Suprapubic skin (tissue), 4 donors: ENCODE data around the gene PDYN. TPM values are rescaled to one million over a fixed set of nuclear protein-coding genes. Genes with fewer than 3 reads are reported as not detected.

Source experiments
- DNase-seq, 2 donors: peaks; one replicate each; pipeline ENCODE4 v3.0.0-alpha.2; 2019; ENCODE audit warnings: low spot score in 2 of 2
- H3K27ac ChIP-seq: fragments of 200-600 bp; sonication (generic); one replicate; pipeline ENCODE4 v1.5.1; 2019
- H3K27me3 ChIP-seq: fragments of 200-600 bp; sonication (generic); one replicate; pipeline ENCODE4 v1.5.1; 2019
- H3K36me3 ChIP-seq: fragments of 200-600 bp; sonication (generic); one replicate; pipeline ENCODE4 v1.5.1; 2019
- H3K4me1 ChIP-seq: fragments of 200-600 bp; sonication (generic); one replicate; pipeline ENCODE4 v1.5.1; 2019
- H3K4me3 ChIP-seq: fragments of 200-600 bp; sonication (generic); one replicate; pipeline ENCODE4 v1.5.1; 2019; ENCODE audit warnings: mild to moderate bottlenecking
- H3K9me3 ChIP-seq: fragments of 200-600 bp; sonication (generic); one replicate; pipeline ENCODE4 v1.5.1; 2019
- CTCF ChIP-seq, 2 donors: fragments of 200-600 bp in 1 of 2; fragments of 450-650 bp in 1 of 2; sonication (generic) in 1 of 2; IDR thresholded peaks; one replicate each; pipeline ENCODE4 v1.5.1; 2016 to 2019; ENCODE audit warnings: antibody characterized with exemption in 2 of 2, mild to moderate bottlenecking in 1 of 2, moderate library complexity in 1 of 2
- EP300 ChIP-seq: sonication (generic); formaldehyde crosslinking; IDR thresholded peaks from one replicate; pipeline ENCODE4 v1.6.1; 2017; ENCODE audit warnings: antibody characterized with exemption
- POLR2A ChIP-seq, 2 donors: fragments of 450-650 bp; IDR thresholded peaks; one replicate each; pipeline ENCODE4 v1.6.1; 2017; ENCODE audit warnings: antibody characterized with exemption in 2 of 2, mild to moderate bottlenecking in 2 of 2, moderate library complexity in 2 of 2
- POLR2AphosphoS5 ChIP-seq, 3 donors: sonication (generic); formaldehyde crosslinking; IDR thresholded peaks; one replicate each; pipeline ENCODE4 v1.6.1; 2017; ENCODE audit warnings: antibody characterized with exemption in 3 of 3
- WGBS: methylation state at CpG from one replicate; pipeline ENCODE4 v1.1.5; 2018; 5-methylcytosine and 5-hydroxymethylcytosine counted together
- total RNA-seq, 4 donors: library from RNA; depleted of rRNA; stranded (reverse); fragments of >200 nt; gene quantifications; one replicate each; pipeline ENCODE4 v1.1.0, GENCODE V29; 2016

Gene PDYN
- total RNA-seq, 4 donors from 2014 or later = not detected

DNA sequence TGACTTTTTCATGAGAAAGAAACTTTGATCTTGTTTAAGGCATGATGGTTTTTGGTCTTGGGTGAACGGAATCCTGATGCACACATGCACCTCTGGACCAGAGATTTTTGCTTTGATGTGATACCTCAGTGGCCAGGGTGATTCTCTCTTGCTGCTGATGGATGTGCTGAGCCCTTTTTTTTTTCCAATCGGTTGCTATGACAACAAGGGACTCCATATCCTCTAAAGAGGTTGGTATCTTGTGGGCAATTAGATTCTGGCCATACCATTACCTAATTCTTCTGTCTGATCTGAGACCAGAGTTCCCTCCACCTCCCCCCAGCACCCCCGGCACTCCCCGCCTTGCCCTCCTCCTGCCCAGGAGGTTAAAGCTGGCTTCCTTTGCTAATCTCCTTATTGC, 24.9 kb downstream of the PDYN start:
- DNase-seq = peak in 1 of 2 donors; percentile 37
- Histone ChIP-seq H3K36me3 (no peaks in the 10 kb centered on the region), H3K9me3 (no peaks in the 10 kb centered on the region), H3K4me1 (peaks cover 10% of the 10 kb centered on the region), H3K27me3 (peaks cover 5% of the 10 kb centered on the region), H3K27ac (no peak overlapping the region), H3K4me3 (no peak overlapping the region)
- 81% methylated on average over 4 of the region's 4 CpGs for whole genome bisulfite sequencing
- TF ChIP-seq EP300 = no peak
- TF ChIP-seq POLR2A (IDR thresholded peaks at IDR 0.05) = no peak
- no peak for TF ChIP-seq CTCF (IDR thresholded peaks at IDR 0.05)
- TF ChIP-seq POLR2AphosphoS5 (IDR thresholded peaks at IDR 0.05) = no peak

DNA sequence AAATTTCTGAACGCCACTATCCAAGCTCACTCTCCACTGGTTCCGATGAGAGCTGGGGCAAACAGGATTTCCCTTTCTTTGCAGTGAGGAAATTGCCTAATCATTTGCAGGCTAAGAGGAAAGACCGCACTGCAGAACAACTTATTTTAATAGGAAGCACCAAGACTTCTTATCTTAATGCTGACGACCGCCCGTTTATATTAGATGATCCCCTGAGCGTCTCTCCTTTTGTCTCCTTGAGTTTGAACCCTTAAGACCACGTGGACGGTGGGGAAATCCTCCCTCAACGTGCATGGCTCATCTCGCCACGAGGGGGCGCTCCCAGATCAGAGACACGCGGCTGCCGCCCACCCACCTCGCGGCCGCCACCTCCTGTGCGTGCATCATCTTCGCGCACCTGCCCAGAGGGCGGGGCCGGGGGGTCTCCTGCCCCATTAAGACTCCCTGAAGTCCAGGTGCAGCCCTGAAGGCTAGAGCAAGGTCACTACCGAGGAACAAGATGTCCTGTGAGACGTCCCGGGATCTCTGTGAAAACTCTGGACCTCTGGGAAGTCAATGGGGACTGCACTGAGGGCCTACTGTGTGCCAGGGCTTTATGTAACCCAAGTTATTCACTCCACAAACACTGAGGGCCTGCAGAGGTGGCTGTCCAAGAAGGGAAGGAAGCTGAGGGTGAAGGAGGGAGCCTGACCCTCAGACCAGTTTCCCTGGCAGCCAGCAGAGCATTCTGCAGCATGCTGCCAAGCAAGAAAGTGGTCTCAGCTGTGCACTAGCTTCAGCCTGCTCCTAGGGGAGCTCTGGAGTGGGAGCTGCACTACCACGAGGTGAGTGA, 28.1 kb downstream of the PDYN start:
- Histone ChIP-seq H3K4me3 (peak overlapping the region; percentile 21), H3K27ac (no peak overlapping the region), H3K9me3 (no peaks in the 10 kb centered on the region), H3K4me1 (peaks cover 10% of the 10 kb centered on the region), H3K36me3 (no peaks in the 10 kb centered on the region), H3K27me3 (no peaks in the 10 kb centered on the region)
- 8% methylated on average over 10 of the region's 28 CpGs for WGBS
- DNase-seq = peak; percentile 86 to 87
- no peak for TF ChIP-seq POLR2AphosphoS5 (IDR thresholded peaks at IDR 0.05)
- TF ChIP-seq EP300 = no peak
- no peak for TF ChIP-seq POLR2A (IDR thresholded peaks at IDR 0.05)
- peak; percentile 72 to 88 for TF ChIP-seq CTCF (IDR thresholded peaks at IDR 0.05)

DNA sequence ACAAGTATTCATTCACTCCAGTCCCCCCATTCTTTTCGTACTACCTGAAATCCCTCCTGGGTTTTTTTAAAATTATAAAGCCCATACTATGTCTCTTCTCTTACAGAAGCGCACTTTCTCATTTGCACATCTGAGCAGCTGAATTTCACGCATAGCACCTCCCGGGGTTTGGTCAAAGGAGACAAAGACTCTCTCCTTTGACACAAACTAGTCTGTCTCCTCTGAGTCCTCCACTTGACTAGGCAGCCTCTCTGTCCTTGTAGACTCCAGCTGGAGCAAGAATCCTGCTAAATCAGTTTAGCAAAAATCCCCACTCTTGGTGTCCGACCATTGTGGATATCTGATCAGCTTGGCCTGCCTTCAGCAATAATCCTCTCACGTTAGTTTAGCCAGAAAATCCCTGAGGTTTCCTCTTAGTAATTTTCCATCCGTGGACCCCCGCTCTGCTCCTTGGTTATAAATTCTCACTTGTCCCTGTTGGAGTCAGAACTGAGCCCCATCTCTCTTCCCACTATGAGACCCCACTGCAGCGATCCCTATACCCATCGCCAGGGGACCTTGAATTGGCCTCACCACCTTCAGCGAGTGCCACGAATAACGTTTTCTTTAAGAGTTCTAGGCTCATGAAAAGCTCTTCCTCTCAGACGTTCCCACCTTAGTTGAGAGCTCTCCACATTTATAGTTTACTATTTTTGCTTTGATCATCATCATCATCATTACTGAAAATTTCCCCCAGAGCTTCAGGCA, 29.0 kb downstream of the PDYN start:
- Histone ChIP-seq H3K36me3 (no peaks in the 10 kb centered on the region), H3K4me1 (peaks cover 10% of the 10 kb centered on the region), H3K9me3 (no peaks in the 10 kb centered on the region), H3K4me3 (peak overlapping the region; percentile 21), H3K27ac (no peak overlapping the region), H3K27me3 (no peaks in the 10 kb centered on the region)
- TF ChIP-seq CTCF (IDR thresholded peaks at IDR 0.05) = no peak
- no peak for TF ChIP-seq EP300
- no peak for TF ChIP-seq POLR2A (IDR thresholded peaks at IDR 0.05)
- no peak for TF ChIP-seq POLR2AphosphoS5 (IDR thresholded peaks at IDR 0.05)
- DNase-seq = peak in 1 of 2 donors; percentile 35
- WGBS = 60% methylated on average over 14 of the region's 14 CpGs

DNA sequence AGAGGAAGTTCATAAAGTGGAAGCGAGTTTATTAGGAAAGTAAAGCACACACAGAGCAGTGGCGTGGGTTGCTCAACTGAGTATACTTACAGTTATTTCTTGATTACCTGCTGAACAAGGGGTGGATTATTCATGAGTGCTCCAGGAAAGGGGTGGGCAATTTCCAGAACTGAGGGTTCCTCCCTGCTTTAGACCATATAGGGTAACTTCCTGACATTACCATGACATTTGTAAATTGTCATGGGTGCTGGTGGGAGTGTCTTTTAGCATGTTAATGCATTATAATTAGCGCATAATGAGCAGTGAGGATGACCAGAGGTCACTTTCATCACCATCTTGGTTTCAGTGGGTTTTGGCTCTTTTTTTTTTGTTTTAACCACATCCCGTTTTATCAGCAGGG, 29.8 kb downstream of the PDYN start:
- TF ChIP-seq EP300 = no peak
- TF ChIP-seq POLR2A (IDR thresholded peaks at IDR 0.05) = no peak
- no peak for TF ChIP-seq CTCF (IDR thresholded peaks at IDR 0.05)
- no peak for TF ChIP-seq POLR2AphosphoS5 (IDR thresholded peaks at IDR 0.05)
- no peak overlapping the region for H3K4me3 ChIP-seq
- no peaks in the 10 kb centered on the region for H3K9me3 ChIP-seq
- no peak overlapping the region for H3K27ac ChIP-seq
- 80% methylated on average over 4 of the region's 4 CpGs for WGBS
- H3K27me3 ChIP-seq = no peaks in the 10 kb centered on the region
- H3K4me1 ChIP-seq = peaks cover 10% of the 10 kb centered on the region
- H3K36me3 ChIP-seq = no peaks in the 10 kb centered on the region
- no peak for DNase-seq

DNA sequence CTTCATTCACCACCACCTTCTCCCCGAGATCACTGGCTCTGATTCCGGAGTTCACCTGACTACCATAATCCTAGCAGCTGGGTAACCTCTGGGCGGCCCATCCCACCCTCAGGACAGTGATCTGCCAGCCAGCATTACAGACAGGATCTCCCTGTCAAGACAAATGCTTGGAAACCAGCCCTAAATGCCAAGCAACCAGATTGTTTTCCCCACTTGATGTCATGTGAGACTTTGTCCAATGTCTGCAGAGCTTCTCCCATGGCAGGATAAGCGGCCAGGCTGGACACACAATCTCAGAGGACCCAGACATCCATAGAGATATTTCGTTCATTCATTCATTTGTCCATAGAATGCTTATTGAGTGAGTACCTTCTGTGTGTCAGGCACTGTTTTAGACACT, 32.5 kb downstream of the PDYN start:
- no peaks in the 10 kb centered on the region for H3K9me3 ChIP-seq
- no peak overlapping the region for H3K27ac ChIP-seq
- H3K4me3 ChIP-seq = no peak overlapping the region
- DNase-seq = peak in 1 of 2 donors; percentile 41
- H3K36me3 ChIP-seq = no peaks in the 10 kb centered on the region
- H3K4me1 ChIP-seq = peaks cover 10% of the 10 kb centered on the region
- TF ChIP-seq POLR2AphosphoS5 (IDR thresholded peaks at IDR 0.05) (no peak), EP300 (no peak), POLR2A (IDR thresholded peaks at IDR 0.05) (no peak)
- 70% methylated on average over 4 of the region's 5 CpGs for WGBS
- H3K27me3 ChIP-seq = no peaks in the 10 kb centered on the region
